GM12875 (cell line): ENCODE measurements around the gene REPS1.

Experiments used
- H3K4me3 ChIP-seq: one replicate; pipeline ENCODE4 v1.5.1; 2011; ENCODE audit warnings: low read depth, low read length, control low read depth
- CTCF ChIP-seq: IDR thresholded peaks from 2 replicates; pipeline ENCODE4 v1.5.1; 2011; ENCODE audit warnings: low read depth, mild to moderate bottlenecking, control low read depth, inconsistent platforms, low read length, moderate library complexity, borderline replicate concordance; ENCODE audit not compliant: insufficient read depth

REPS1 gene

DNA sequence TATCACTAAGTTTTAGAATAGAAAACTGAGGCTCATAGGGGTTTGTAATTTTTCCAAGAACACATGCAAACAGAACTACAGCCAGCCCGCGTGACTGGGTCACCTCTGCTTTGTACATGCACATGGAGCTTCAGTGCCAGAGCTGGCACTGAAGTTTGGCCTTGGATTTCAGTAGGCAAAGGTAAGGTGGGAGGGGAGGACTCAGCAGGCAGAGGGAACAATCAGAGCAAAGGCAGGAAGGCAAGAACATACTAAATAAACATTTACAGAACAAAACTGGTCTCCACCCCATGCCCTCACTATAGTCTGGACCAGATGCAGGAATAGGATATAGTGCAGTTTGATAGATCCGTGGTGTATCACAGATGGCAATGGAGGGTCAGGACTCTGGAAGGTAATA is 26.9 kb upstream of the REPS1 start:
- H3K4me3 ChIP-seq: no peak overlapping the region

GRCh38 chr6:139013185-139013800 is 25.2 kb upstream of the REPS1 start:
- no peak overlapping the region for H3K4me3 ChIP-seq
- no peak for TF ChIP-seq CTCF

More for the DNA sequence above, 26.9 kb upstream of the REPS1 start:
- TF ChIP-seq CTCF: no peak

DNA sequence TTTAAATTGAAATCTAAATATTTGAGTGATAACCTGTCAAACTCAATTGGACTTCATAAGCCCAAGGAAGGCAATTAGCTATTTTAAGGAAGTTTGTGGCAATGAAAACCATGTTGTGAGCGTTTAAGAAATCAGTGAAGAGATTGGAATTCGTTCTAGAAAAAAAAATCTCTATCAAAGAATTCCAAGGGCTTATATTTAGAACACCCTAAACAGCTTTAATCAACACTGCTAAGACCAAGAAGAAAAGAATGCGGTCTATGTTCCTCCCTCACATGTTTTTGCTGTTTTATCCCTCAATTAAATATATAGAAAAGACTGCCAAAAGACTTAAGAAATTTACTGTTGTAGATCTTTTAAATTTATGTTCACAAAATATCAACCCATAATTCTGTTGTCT is 23.9 kb upstream of the REPS1 start:
- no peak overlapping the region for H3K4me3 ChIP-seq
- no peak for TF ChIP-seq CTCF

GRCh38 chr6:139010674-139011073 is 22.6 kb upstream of the REPS1 start:
- no peak for TF ChIP-seq CTCF
- H3K4me3 ChIP-seq: no peak overlapping the region

DNA sequence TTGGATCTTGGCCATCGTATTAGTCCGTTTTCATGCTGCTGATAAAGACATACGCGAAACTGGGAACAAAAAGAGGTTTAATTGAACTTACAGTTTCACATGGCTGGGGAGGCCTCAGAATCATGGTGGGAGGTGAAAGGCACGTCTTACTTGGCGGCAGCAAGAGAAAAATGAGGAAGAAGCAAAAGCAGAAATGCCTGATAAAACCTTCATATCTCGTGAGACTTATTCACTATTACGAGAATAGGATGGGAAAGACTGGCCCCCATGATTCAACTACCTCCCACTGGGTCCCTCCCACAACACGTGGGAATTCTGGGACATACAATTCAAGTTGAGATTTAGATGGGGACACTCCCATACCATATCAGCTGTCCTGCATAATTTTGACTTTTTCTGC is 20.1 kb upstream of the REPS1 start:
- no peak overlapping the region for H3K4me3 ChIP-seq
- no peak for TF ChIP-seq CTCF

DNA sequence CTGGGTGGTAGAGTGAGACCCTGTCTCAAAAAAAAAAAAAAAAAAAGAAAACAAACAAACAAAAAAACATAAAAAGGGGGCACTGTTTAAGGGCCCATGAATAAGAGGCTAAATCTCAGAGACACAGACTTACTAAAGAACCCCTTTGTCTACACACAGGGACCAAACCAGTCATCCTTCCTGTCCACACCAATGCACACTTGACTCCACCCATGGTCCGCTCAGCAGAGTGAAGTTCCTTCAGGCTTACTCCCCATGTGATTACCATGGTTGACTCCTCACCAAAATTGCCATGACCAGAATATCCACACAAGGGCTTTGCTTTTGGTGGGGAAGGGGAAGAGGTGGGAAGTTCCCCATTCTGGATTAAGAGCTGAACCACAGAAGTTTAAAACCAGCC is 19.4 kb upstream of the REPS1 start:
- TF ChIP-seq CTCF: no peak
- H3K4me3 ChIP-seq: no peak overlapping the region

- no peak for TF ChIP-seq CTCF
- H3K4me3 ChIP-seq: no peak overlapping the region
These were observed 18.4 kb upstream of the REPS1 start for GRCh38 chr6:139006477-139006876.
